Measurements from ENCODE around the gene SMAP2. TPM values are rescaled to one million over a fixed set of nuclear protein-coding genes. Genes with fewer than 3 reads are reported as not detected.

Gene SMAP2
- total and polyA plus RNA-seq, 2 donors (not counting 3 experiments of a cell fraction or from before 2014, with no cell fraction given), result 8.0 to 11.1 TPM

DNA sequence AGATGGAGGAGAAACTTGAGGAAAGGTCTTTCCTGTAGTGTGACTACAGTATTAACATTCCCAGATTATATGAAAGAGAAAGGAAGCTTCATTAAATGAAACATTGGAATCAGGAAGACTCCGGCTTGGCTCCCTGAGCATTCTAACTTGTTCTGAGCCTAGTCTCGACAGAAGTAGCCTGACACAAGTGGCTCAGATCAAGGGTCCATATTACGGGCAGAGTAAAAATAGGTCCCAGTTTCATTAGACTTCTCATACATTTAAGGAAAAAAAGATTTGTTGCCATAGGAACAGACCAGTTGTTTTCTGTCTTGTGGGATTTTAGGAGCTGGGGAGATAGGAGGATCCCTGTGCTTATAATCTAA lies 12.8 kb downstream of the SMAP2 start:
- no peak overlapping the region for H3K27ac ChIP-seq (ENCODE audit: insufficient read depth, low read depth, low read length)
- no peaks in the 10 kb centered on the region for H3K9me1 ChIP-seq (replicated peaks; ENCODE audit: control insufficient read depth, extremely low read depth, insufficient read depth, low read length)
- H3K4me2 ChIP-seq (ENCODE audit: insufficient read depth, low read length), result no peak overlapping the region
- H3K36me3 ChIP-seq (ENCODE audit: control insufficient read depth in 2 of 2, extremely low read depth in 1 of 2, insufficient read depth in 2 of 2, low read length in 2 of 2), result no peaks in the 10 kb centered on the region
- no peaks in the 10 kb centered on the region for H3K79me2 ChIP-seq (ENCODE audit: control insufficient read depth, insufficient read depth, low read length)
- FAIRE-seq (peak; percentile 59), DNase-seq (ENCODE audit: low read depth, low spot score) (no peak)
- H3K27me3 ChIP-seq (ENCODE audit: control insufficient read depth in 2 of 2, insufficient read depth in 2 of 2, low read length in 2 of 2), result no peaks in the 10 kb centered on the region
- H2AFZ ChIP-seq (ENCODE audit: low read depth, low read length), result peak overlapping the region; percentile 26
- H3K4me1 ChIP-seq (ENCODE audit: control insufficient read depth, extremely low read depth, insufficient read depth, low read length), result peaks cover 8% of the 10 kb centered on the region
- intact Hi-C loops (cut with micrococcal nuclease) (no loop called here), dilution Hi-C loops (cut with MboI; ENCODE audit: extremely low pct_ligation_motif_present, low sequenced_read_pairs) (no loop called here)
- TF ChIP-seq, protein P1, sequence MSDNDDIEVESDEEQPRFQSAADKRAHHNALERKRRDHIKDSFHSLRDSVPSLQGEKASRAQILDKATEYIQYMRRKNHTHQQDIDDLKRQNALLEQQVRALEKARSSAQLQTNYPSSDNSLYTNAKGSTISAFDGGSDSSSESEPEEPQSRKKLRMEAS (IDR thresholded peaks at IDR 0.05; ENCODE audit: insufficient read depth, insufficient read length), result no peak
- TF ChIP-seq GATA2 (IDR thresholded peaks at IDR 0.05; ENCODE audit: insufficient read depth, insufficient read length, low read depth, low read length), result no peak
- TF ChIP-seq, protein P2, sequence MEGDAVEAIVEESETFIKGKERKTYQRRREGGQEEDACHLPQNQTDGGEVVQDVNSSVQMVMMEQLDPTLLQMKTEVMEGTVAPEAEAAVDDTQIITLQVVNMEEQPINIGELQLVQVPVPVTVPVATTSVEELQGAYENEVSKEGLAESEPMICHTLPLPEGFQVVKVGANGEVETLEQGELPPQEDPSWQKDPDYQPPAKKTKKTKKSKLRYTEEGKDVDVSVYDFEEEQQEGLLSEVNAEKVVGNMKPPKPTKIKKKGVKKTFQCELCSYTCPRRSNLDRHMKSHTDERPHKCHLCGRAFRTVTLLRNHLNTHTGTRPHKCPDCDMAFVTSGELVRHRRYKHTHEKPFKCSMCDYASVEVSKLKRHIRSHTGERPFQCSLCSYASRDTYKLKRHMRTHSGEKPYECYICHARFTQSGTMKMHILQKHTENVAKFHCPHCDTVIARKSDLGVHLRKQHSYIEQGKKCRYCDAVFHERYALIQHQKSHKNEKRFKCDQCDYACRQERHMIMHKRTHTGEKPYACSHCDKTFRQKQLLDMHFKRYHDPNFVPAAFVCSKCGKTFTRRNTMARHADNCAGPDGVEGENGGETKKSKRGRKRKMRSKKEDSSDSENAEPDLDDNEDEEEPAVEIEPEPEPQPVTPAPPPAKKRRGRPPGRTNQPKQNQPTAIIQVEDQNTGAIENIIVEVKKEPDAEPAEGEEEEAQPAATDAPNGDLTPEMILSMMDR (IDR thresholded peaks at IDR 0.05; ENCODE audit: extremely low read depth in 1 of 2, insufficient read depth in 1 of 2, low read depth in 1 of 2, low read length in 2 of 2), result no peak
- no peak for TF ChIP-seq EZH2 (IDR thresholded peaks at IDR 0.05; ENCODE audit: borderline replicate concordance, low read depth, low read length, severe bottlenecking)
- no peak for TF ChIP-seq POLR2AphosphoS5 (IDR thresholded peaks at IDR 0.05; ENCODE audit: insufficient read depth, low read depth, low read length)
- TF ChIP-seq MYC (IDR thresholded peaks at IDR 0.05; ENCODE audit: low read depth, low read length), result no peak
- TF ChIP-seq JUN (IDR thresholded peaks at IDR 0.05; ENCODE audit: borderline replicate concordance, insufficient read depth, insufficient read length, low read depth), result no peak
- TF ChIP-seq FOS (IDR thresholded peaks at IDR 0.05; ENCODE audit: borderline replicate concordance, insufficient read depth, low read length), result no peak
- no peak for TF ChIP-seq POLR2A (IDR thresholded peaks at IDR 0.05; ENCODE audit: low read depth, low read length)
- H3K4me3 ChIP-seq (replicated peaks in 1 of 3; ENCODE audit: insufficient read depth in 1 of 3, low read depth in 1 of 3, low read length in 3 of 3), result no peak overlapping the region
- no peak overlapping the region for H3K9ac ChIP-seq (replicated peaks; ENCODE audit: extremely low read depth, insufficient read depth, low read length)
- H4K20me1 ChIP-seq (replicated peaks; ENCODE audit: control insufficient read depth, extremely low read depth, insufficient read depth, low read length), result no peaks in the 10 kb centered on the region
- H3K9me3 ChIP-seq (replicated peaks; ENCODE audit: control insufficient read depth, insufficient read depth, low read length), result no peaks in the 10 kb centered on the region
- CTCF ChIA-PET, result interaction anchor here (0.9 to 6.6 kb wide), 6 partner anchors 12 to 242 kb away, joined by 4 to 37 read pairs (median 11); no protein-coding TSS in a partner anchor
- BruUV-seq (replicated peaks), result no TSS peak
- POLR2A ChIA-PET, result no interaction called here
